MM.1S (cell line): Measurements from ENCODE around the gene PCBP1.
"Not testable (repeated sequence)": the region's sequence is repeated elsewhere in the genome, so short reads cannot be mapped to it uniquely, and the experiment has no call there.

Source experiments
- DNase-seq: peaks from one replicate; pipeline ENCODE4 v3.0.0-alpha.2; 2015
- H2AFZ ChIP-seq: fragments of 300-600 bp; sonication (generic); 2 replicates; pipeline ENCODE4 v1.6.0; 2016; ENCODE audit warnings: antibody characterized with exemption, low read length
- H3F3A ChIP-seq: fragments of 300-600 bp; sonication (generic); 2 replicates; pipeline ENCODE4 v1.6.1; 2016; ENCODE audit warnings: mild to moderate bottlenecking, antibody characterized with exemption, low read length, moderate library complexity, mixed read lengths; ENCODE audit not compliant: insufficient read depth
- H3K27ac ChIP-seq: fragments of 300-600 bp; sonication (generic); 2 replicates; pipeline ENCODE4 v1.5.1; 2016; ENCODE audit warnings: mild to moderate bottlenecking, low read length
- H3K27me3 ChIP-seq: fragments of 300-600 bp; sonication (generic); replicated peaks from 2 replicates; pipeline ENCODE4 v1.6.0; 2016; ENCODE audit warnings: low read length; ENCODE audit not compliant: insufficient read depth
- H3K36me3 ChIP-seq: fragments of 300-600 bp; sonication (generic); replicated peaks from 2 replicates; pipeline ENCODE4 v1.6.1; 2016; ENCODE audit warnings: mild to moderate bottlenecking, low read length, mixed read lengths; ENCODE audit not compliant: insufficient read depth
- H3K4me1 ChIP-seq: fragments of 300-600 bp; sonication (generic); 2 replicates; pipeline ENCODE4 v1.6.1; 2016; ENCODE audit warnings: low read length, mixed read lengths
- H3K4me2 ChIP-seq: fragments of 300-600 bp; sonication (generic); 2 replicates; pipeline ENCODE4 v1.6.0; 2016; ENCODE audit warnings: low read depth, low read length
- H3K4me3 ChIP-seq: fragments of 300-600 bp; sonication (generic); 2 replicates; pipeline ENCODE4 v1.5.1; 2016; ENCODE audit warnings: low read length, mixed read lengths
- H3K79me2 ChIP-seq: fragments of 300-600 bp; sonication (generic); 2 replicates; pipeline ENCODE4 v1.6.1; 2016; ENCODE audit warnings: mixed run types, low read length, mixed read lengths
- H3K9ac ChIP-seq: fragments of 300-600 bp; sonication (generic); 2 replicates; pipeline ENCODE4 v1.6.1; 2016; ENCODE audit warnings: low read length, mixed read lengths
- H3K9me2 ChIP-seq: fragments of 300-600 bp; sonication (generic); replicated peaks from 2 replicates; pipeline ENCODE4 v1.6.1; 2016; ENCODE audit warnings: mild to moderate bottlenecking, low read length, mixed read lengths; ENCODE audit not compliant: insufficient read depth
- H3K9me3 ChIP-seq: fragments of 300-600 bp; sonication (generic); replicated peaks from 2 replicates; pipeline ENCODE4 v1.6.1; 2016; ENCODE audit warnings: mild to moderate bottlenecking, low read length, mixed read lengths; ENCODE audit not compliant: insufficient read depth
- H4K20me1 ChIP-seq: fragments of 300-600 bp; sonication (generic); 2 replicates; pipeline ENCODE4 v1.6.1; 2016; ENCODE audit warnings: mild to moderate bottlenecking, low read length, moderate library complexity, mixed read lengths; ENCODE audit not compliant: insufficient read depth
- CTCF ChIP-seq: fragments of 300-600 bp; sonication (generic); IDR thresholded peaks from 2 replicates; pipeline ENCODE4 v1.5.1; 2016; ENCODE audit warnings: antibody characterized with exemption, low read length, mixed read lengths
- EZH2 ChIP-seq: fragments of 300-600 bp; sonication (generic); optimal IDR thresholded peaks from 2 replicates; pipeline ENCODE3; 2017; ENCODE audit warnings: low read depth, mild to moderate bottlenecking, antibody characterized with exemption, low read length, mixed read lengths
- EZH2phosphoT487 ChIP-seq: fragments of 300-600 bp; sonication (generic); IDR thresholded peaks from 2 replicates; pipeline ENCODE4 v1.6.1; 2018; ENCODE audit warnings: antibody characterized with exemption, low read length

PCBP1 gene

GRCh38 chr2:70050631-70051425 lies 36.4 kb upstream of the PCBP1 start:
- Histone ChIP-seq H4K20me1 (no peaks in the 10 kb centered on the region), H3K9me2 (no peaks in the 10 kb centered on the region), H3K36me3 (no peaks in the 10 kb centered on the region; the same call in 1 of the 2 replicates), H3F3A (no peaks in the 10 kb centered on the region), H3K9me3 (no peaks in the 10 kb centered on the region), H3K4me3 (no peak overlapping the region), H3K27me3 (no peaks in the 10 kb centered on the region), H3K4me2 (no peak overlapping the region), H3K9ac (no peak overlapping the region), H2AFZ (no peak overlapping the region), H3K4me1 (no peaks in the 10 kb centered on the region), H3K27ac (no peak overlapping the region), H3K79me2 (no peaks in the 10 kb centered on the region)
- DNase-seq: no peak
- TF ChIP-seq EZH2 (no peak), EZH2phosphoT487 (no peak), CTCF (no peak)

- not testable (repeated sequence) for H3K79me2 ChIP-seq, H3K4me2 ChIP-seq, H3K4me3 ChIP-seq, DNase-seq, H3K9me3 ChIP-seq, H3K4me1 ChIP-seq, H2AFZ ChIP-seq, H3K9ac ChIP-seq, H3F3A ChIP-seq, H3K36me3 ChIP-seq, H3K9me2 ChIP-seq, H3K27ac ChIP-seq, H3K27me3 ChIP-seq, H4K20me1 ChIP-seq
Measured at GRCh38 chr2:70055259-70055658, 32.0 kb upstream of the PCBP1 start.

- Histone ChIP-seq H3K9ac (no peak overlapping the region), H4K20me1 (no peaks in the 10 kb centered on the region), H3K4me2 (no peak overlapping the region), H2AFZ (no peak overlapping the region), H3K4me3 (no peak overlapping the region), H3F3A (no peaks in the 10 kb centered on the region), H3K27me3 (no peaks in the 10 kb centered on the region), H3K9me2 (no peaks in the 10 kb centered on the region), H3K79me2 (no peaks in the 10 kb centered on the region; the same call in 1 of the 2 replicates), H3K36me3 (no peaks in the 10 kb centered on the region; the same call in 1 of the 2 replicates), H3K9me3 (no peaks in the 10 kb centered on the region), H3K27ac (no peak overlapping the region), H3K4me1 (no peaks in the 10 kb centered on the region)
- TF ChIP-seq EZH2phosphoT487 (no peak), CTCF (no peak), EZH2 (no peak)
- DNase-seq: no peak
Measured at GRCh38 chr2:70061317-70061716, 26.0 kb upstream of the PCBP1 start.

- Histone ChIP-seq H3K36me3 (no peaks in the 10 kb centered on the region; the same call in none of the 2 replicates), H2AFZ (no peak overlapping the region), H3K4me2 (no peak overlapping the region), H3K79me2 (peaks cover 6% of the 10 kb centered on the region; the same call in 1 of the 2 replicates), H3K9ac (no peak overlapping the region), H3K9me2 (no peaks in the 10 kb centered on the region), H3K4me3 (no peak overlapping the region), H3K27ac (no peak overlapping the region), H4K20me1 (no peaks in the 10 kb centered on the region), H3K27me3 (no peaks in the 10 kb centered on the region), H3K9me3 (no peaks in the 10 kb centered on the region), H3F3A (no peaks in the 10 kb centered on the region), H3K4me1 (no peaks in the 10 kb centered on the region)
- DNase-seq: no peak
- no peak for TF ChIP-seq CTCF
- TF ChIP-seq EZH2phosphoT487: no peak
- TF ChIP-seq EZH2: no peak
Measured at GRCh38 chr2:70062270-70062669, 25.0 kb upstream of the PCBP1 start.
